CD14-positive monocyte (primary cell): ENCODE data around the gene TMEM94. TPM values are rescaled to one million over a fixed set of nuclear protein-coding genes. Genes with fewer than 3 reads are reported as not detected.
"Not testable (repeated sequence)": the region's sequence is repeated elsewhere in the genome, so short reads cannot be mapped to it uniquely, and the experiment has no call there.

Source experiments
- DNase-seq, 3 donors: peaks; one replicate each; pipeline ENCODE4 v3.0.0-alpha.2; 2011 to 2022
- H2AFZ ChIP-seq: 2 replicates; pipeline ENCODE4 v1.6.0; 2012; ENCODE audit warnings: mild to moderate bottlenecking, low read depth, low read length, inconsistent platforms; ENCODE audit not compliant: insufficient read depth, poor library complexity, severe bottlenecking
- H3K27ac ChIP-seq, 2 donors: 1 replicate in 1 of 2; 2 replicates in 1 of 2; pipeline ENCODE4 v1.5.1; 2012 to 2013; ENCODE audit warnings: low read length in 2 of 2, control low read depth in 1 of 2, inconsistent platforms in 1 of 2, low read depth in 1 of 2, mild to moderate bottlenecking in 1 of 2
- H3K27me3 ChIP-seq, 2 donors: one replicate each; pipeline versions ENCODE4 v1.6.0 to v1.6.1; 2011 to 2013; ENCODE audit warnings: low read length in 2 of 2; ENCODE audit not compliant: control insufficient read depth in 2 of 2, insufficient read depth in 2 of 2
- H3K36me3 ChIP-seq, 2 donors: replicated peaks in 1 of 2; 1 replicate in 1 of 2; 2 replicates in 1 of 2; pipeline versions ENCODE4 v1.5.1 to v1.6.1; 2012 to 2013; ENCODE audit warnings: low read length in 2 of 2, control low read depth in 1 of 2, inconsistent platforms in 1 of 2, mild to moderate bottlenecking in 1 of 2; ENCODE audit not compliant: insufficient read depth in 2 of 2, control insufficient read depth in 1 of 2
- H3K4me1 ChIP-seq, 2 donors: 1 replicate in 1 of 2; 2 replicates in 1 of 2; pipeline versions ENCODE4 v1.5.1 to v1.6.1; 2012 to 2013; ENCODE audit warnings: low read length in 2 of 2, control low read depth in 1 of 2, inconsistent platforms in 1 of 2, mild to moderate bottlenecking in 1 of 2, moderate library complexity in 1 of 2; ENCODE audit not compliant: insufficient read depth in 2 of 2, control insufficient read depth in 1 of 2
- H3K4me2 ChIP-seq: replicated peaks from 2 replicates; pipeline ENCODE3; 2012; ENCODE audit warnings: low read length, moderate library complexity, mild to moderate bottlenecking; ENCODE audit not compliant: poor library complexity, severe bottlenecking; ENCODE audit errors: extremely low read depth
- H3K4me3 ChIP-seq, 3 experiments: fragments of 200-600 bp in 1 of 3; sonication (generic) in 1 of 3; replicated peaks in 1 of 3; 1 replicate in 2 of 3; 2 replicates in 1 of 3; pipeline ENCODE4 v1.5.1; 2011 to 2013; ENCODE audit warnings: low read length in 3 of 3, mild to moderate bottlenecking in 3 of 3, control low read depth in 2 of 3, low read depth in 2 of 3, inconsistent platforms in 1 of 3, moderate library complexity in 1 of 3
- H3K79me2 ChIP-seq: 2 replicates; pipeline ENCODE4 v1.6.0; 2012; ENCODE audit warnings: mild to moderate bottlenecking, control low read depth, inconsistent platforms, low read length, moderate library complexity; ENCODE audit not compliant: insufficient read depth
- H3K9ac ChIP-seq: 2 replicates; pipeline ENCODE4 v1.6.0; 2017; ENCODE audit warnings: low read length, mild to moderate bottlenecking; ENCODE audit not compliant: insufficient read depth, poor library complexity, severe bottlenecking
- H3K9me3 ChIP-seq, 2 donors: replicated peaks in 1 of 2; 1 replicate in 1 of 2; 2 replicates in 1 of 2; pipeline versions ENCODE4 v1.5.1 to v1.6.1; 2012 to 2013; ENCODE audit warnings: low read length in 2 of 2, control low read depth in 1 of 2; ENCODE audit not compliant: control insufficient read depth in 1 of 2, insufficient read depth in 1 of 2
- H4K20me1 ChIP-seq: 2 replicates; pipeline ENCODE4 v1.6.0; 2012; ENCODE audit warnings: mild to moderate bottlenecking, low read length, control low read depth, moderate library complexity; ENCODE audit not compliant: insufficient read depth
- H3K27ac Mint-ChIP-seq, 7 donors: one replicate each; pipeline ENCODE4 v1.8.0; 2020; ENCODE audit warnings: mild to moderate bottlenecking in 7 of 7, mixed read lengths in 7 of 7, moderate library complexity in 6 of 7, inconsistent platforms in 2 of 7
- H3K27me3 Mint-ChIP-seq, 3 donors: one replicate each; pipeline ENCODE4 v1.8.0; 2021 to 2022; ENCODE audit warnings: low read depth in 3 of 3, mild to moderate bottlenecking in 3 of 3, mixed read lengths in 3 of 3, moderate library complexity in 3 of 3, inconsistent platforms in 1 of 3
- H3K36me3 Mint-ChIP-seq, 2 donors: one replicate each; pipeline ENCODE4 v1.8.0; 2020; ENCODE audit warnings: mixed read lengths in 2 of 2, inconsistent platforms in 1 of 2, mild to moderate bottlenecking in 1 of 2
- H3K4me1 Mint-ChIP-seq: one replicate; pipeline ENCODE4 v1.8.0; 2020; ENCODE audit warnings: mild to moderate bottlenecking, mixed read lengths
- H3K4me3 Mint-ChIP-seq, 2 donors: one replicate each; pipeline ENCODE4 v1.8.0; 2020; ENCODE audit warnings: mild to moderate bottlenecking in 2 of 2, mixed read lengths in 2 of 2, moderate library complexity in 1 of 2
- H3K9me3 Mint-ChIP-seq, 7 donors: one replicate each; pipeline ENCODE4 v1.8.0; 2020 to 2022; ENCODE audit warnings: mixed read lengths in 7 of 7, mild to moderate bottlenecking in 6 of 7, moderate library complexity in 6 of 7, inconsistent platforms in 2 of 7
- WGBS: methylation state at CpG from one replicate; pipeline ENCODE4 v1.1.5; 2013; ENCODE audit warnings: missing lambda C conversion rate; ENCODE audit not compliant: insufficient coverage; 5-methylcytosine and 5-hydroxymethylcytosine counted together
- intact Hi-C, 2 donors: fragments of 100-400 bp; cut with micrococcal nuclease; formaldehyde crosslinking; loops; one replicate each; pipeline versions ENCODE4 v1.15.0 to v1.15.1; 2023
- polyA plus RNA-seq, 3 donors: library from polyadenylated mRNA; depleted of rRNA in 1 of 3; unstranded in 2 of 3; stranded (reverse) in 1 of 3; fragments of 300-500 nt in 2 of 3; fragments of >200 nt in 1 of 3; fragmentation: Illumina TruSeq in 2 of 3; gene quantifications; 1 replicate in 2 of 3; 2 replicates in 1 of 3; pipeline ENCODE4 v1.2.3, GENCODE V29; 2012 to 2021
- TF ChIP-seq, protein P1 (sequence below): fragments of 200-600 bp; IDR thresholded peaks from one replicate; pipeline ENCODE4 v1.8.0; 2022; ENCODE audit warnings: antibody characterized with exemption, mild to moderate bottlenecking

The TMEM94 gene
- polyA plus RNA-seq, 3 donors, result 7.2 to 129 (median 8.4) TPM

DNA sequence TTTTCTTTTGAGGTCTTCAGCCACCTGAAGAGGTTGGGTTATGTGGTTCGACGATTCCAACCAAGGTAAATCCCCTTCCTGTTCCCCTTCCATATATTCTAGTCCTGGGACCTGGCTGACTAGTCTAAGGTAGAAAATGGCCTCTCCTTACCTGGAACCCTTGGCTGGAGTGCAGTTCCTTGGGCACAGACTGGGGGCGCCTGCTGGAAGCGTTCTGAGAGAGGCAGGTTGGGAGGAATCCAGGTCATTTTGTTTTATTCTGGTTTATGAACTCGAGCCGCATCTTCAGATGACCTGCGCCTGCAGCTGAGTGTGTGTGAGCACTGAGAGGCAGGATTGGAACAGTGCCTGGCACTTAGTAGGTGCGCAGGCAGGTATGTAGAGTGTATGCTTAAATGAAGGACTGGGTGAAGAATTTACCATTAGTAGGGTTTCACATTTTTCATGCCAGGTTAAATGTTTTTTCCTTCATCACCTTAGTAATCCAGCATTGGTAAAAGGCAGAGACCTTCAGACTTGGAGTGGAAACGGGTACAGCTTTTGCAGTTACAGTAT lies 62.6 kb downstream of the TMEM94 start:
- H3K79me2 ChIP-seq, result no peaks in the 10 kb centered on the region
- peaks cover 13 to 33% (median 22%) of the 10 kb centered on the region in 3 donors for H3K27me3 Mint-ChIP-seq
- H3K4me2 ChIP-seq, result no peak overlapping the region
- 96% methylated on average over 4 of the region's 9 CpGs for WGBS
- peaks cover 18% of the 10 kb centered on the region for H3K4me1 Mint-ChIP-seq
- peaks cover 18 to 38% of the 10 kb centered on the region in 2 donors for H3K4me1 ChIP-seq
- H3K36me3 Mint-ChIP-seq, result peaks cover 17 to 24% of the 10 kb centered on the region in 2 donors
- H3K27me3 ChIP-seq, result peaks cover 3 to 23% of the 10 kb centered on the region in 2 donors
- H3K27ac ChIP-seq, result no peak overlapping the region
- no peaks in the 10 kb centered on the region for H3K36me3 ChIP-seq
- intact Hi-C loops, result loop anchor here in 1 of 2 donors (5.0 kb wide), 3 partner anchors 53 to 68 kb away; partner anchors contain the start of genes MYO15B and TMEM94
- no peak overlapping the region for H3K4me3 Mint-ChIP-seq
- no peaks in the 10 kb centered on the region for H4K20me1 ChIP-seq
- TF ChIP-seq, protein P1, sequence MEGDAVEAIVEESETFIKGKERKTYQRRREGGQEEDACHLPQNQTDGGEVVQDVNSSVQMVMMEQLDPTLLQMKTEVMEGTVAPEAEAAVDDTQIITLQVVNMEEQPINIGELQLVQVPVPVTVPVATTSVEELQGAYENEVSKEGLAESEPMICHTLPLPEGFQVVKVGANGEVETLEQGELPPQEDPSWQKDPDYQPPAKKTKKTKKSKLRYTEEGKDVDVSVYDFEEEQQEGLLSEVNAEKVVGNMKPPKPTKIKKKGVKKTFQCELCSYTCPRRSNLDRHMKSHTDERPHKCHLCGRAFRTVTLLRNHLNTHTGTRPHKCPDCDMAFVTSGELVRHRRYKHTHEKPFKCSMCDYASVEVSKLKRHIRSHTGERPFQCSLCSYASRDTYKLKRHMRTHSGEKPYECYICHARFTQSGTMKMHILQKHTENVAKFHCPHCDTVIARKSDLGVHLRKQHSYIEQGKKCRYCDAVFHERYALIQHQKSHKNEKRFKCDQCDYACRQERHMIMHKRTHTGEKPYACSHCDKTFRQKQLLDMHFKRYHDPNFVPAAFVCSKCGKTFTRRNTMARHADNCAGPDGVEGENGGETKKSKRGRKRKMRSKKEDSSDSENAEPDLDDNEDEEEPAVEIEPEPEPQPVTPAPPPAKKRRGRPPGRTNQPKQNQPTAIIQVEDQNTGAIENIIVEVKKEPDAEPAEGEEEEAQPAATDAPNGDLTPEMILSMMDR, result no peak
- DNase-seq, result no peak
- no peak overlapping the region for H3K9ac ChIP-seq
- peak overlapping the region in 1 of 7 donors; percentile 1 for H3K27ac Mint-ChIP-seq
- H3K4me3 ChIP-seq, result no peak overlapping the region
- H3K9me3 ChIP-seq, result no peaks in the 10 kb centered on the region
- H3K9me3 Mint-ChIP-seq, result no peaks in the 10 kb centered on the region
- no peak overlapping the region for H2AFZ ChIP-seq

DNA sequence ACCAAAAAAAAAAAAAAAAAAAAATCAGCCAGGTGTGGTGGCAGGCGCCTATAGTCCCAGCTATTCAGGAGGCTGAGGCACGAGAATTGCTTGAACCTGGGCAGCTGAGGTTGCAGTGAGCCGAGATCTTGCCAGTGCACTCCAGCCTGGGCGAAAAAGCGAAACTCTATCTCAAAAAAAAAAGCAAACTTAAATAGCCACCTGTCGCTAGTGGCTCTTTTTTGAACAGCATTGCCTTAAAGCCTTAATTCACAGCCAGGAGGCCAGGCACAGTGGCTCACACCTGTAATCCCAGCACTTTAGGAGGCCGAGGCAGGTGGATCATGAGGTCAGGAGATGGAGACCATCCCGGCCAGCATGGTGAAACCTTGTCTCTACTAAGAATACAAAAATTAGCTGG lies 64.0 kb downstream of the TMEM94 start:
- H3K27ac ChIP-seq, DNase-seq, H3K9me3 Mint-ChIP-seq, H4K20me1 ChIP-seq, H3K4me2 ChIP-seq, H3K4me3 ChIP-seq, H2AFZ ChIP-seq, H3K9me3 ChIP-seq, H3K9ac ChIP-seq, H3K79me2 ChIP-seq, H3K36me3 ChIP-seq, intact Hi-C loops, H3K27ac Mint-ChIP-seq, H3K4me3 Mint-ChIP-seq: not testable (repeated sequence)
- H3K36me3 Mint-ChIP-seq, result peaks cover 17 to 24% of the 10 kb centered on the region in 2 donors
- H3K27me3 Mint-ChIP-seq, result peaks cover 9 to 29% (median 13%) of the 10 kb centered on the region in 3 donors
- Histone ChIP-seq H3K27me3 (peaks cover 3 to 15% of the 10 kb centered on the region in 2 donors), H3K4me1 (peaks cover 23 to 39% of the 10 kb centered on the region in 2 donors)
- WGBS, result 80% methylated on average over 1 of the region's 8 CpGs
- peaks cover 22% of the 10 kb centered on the region for H3K4me1 Mint-ChIP-seq
